Stomach smooth muscle (tissue), 2 donors: ENCODE measurements around the gene CNTN4.

ENCODE experiments used
- H3K27ac ChIP-seq: one replicate; pipeline ENCODE4 v1.7.0; 2013; ENCODE audit warnings: mild to moderate bottlenecking, low read length, inconsistent platforms
- H3K27me3 ChIP-seq, 2 donors: one replicate each; pipeline ENCODE4 v1.7.0; 2013; ENCODE audit warnings: low read length in 2 of 2; ENCODE audit not compliant: insufficient read depth in 2 of 2, control insufficient read depth in 1 of 2
- H3K36me3 ChIP-seq, 2 donors: one replicate each; pipeline ENCODE4 v1.7.0; 2013; ENCODE audit warnings: low read length in 2 of 2; ENCODE audit not compliant: control insufficient read depth in 2 of 2, insufficient read depth in 2 of 2
- H3K4me1 ChIP-seq: one replicate; pipeline ENCODE4 v1.7.0; 2013; ENCODE audit warnings: low read length; ENCODE audit not compliant: control insufficient read depth, insufficient read depth
- H3K4me3 ChIP-seq, 2 donors: one replicate each; pipeline ENCODE4 v1.7.0; 2013; ENCODE audit warnings: low read length in 2 of 2
- H3K9ac ChIP-seq, 2 donors: one replicate each; pipeline ENCODE4 v1.7.0; 2013; ENCODE audit warnings: low read length in 2 of 2, mild to moderate bottlenecking in 1 of 2
- H3K9me3 ChIP-seq, 2 donors: one replicate each; pipeline ENCODE4 v1.7.0; 2013; ENCODE audit warnings: low read length in 2 of 2; ENCODE audit not compliant: control insufficient read depth in 2 of 2
- donor health status: healthy.
- donor health status: Pancreatic carcinoma.

CNTN4 gene

GRCh38 chr3:2261747-2262146 lies 163.1 kb downstream of the CNTN4 start:
- no peak overlapping the region for H3K9ac ChIP-seq

GRCh38 chr3:2262204-2262603 lies 163.5 kb downstream of the CNTN4 start:
- no peak overlapping the region for H3K4me3 ChIP-seq
- no peaks in the 10 kb centered on the region for H3K36me3 ChIP-seq
- no peaks in the 10 kb centered on the region for H3K27me3 ChIP-seq
- H3K27ac ChIP-seq, result no peak overlapping the region
- H3K4me1 ChIP-seq, result no peaks in the 10 kb centered on the region
- no peak overlapping the region for H3K9ac ChIP-seq
- H3K9me3 ChIP-seq, result no peaks in the 10 kb centered on the region

More at GRCh38 chr3:2261747-2262146, 163.1 kb downstream of the CNTN4 start:
- no peaks in the 10 kb centered on the region for H3K4me1 ChIP-seq
- no peaks in the 10 kb centered on the region for H3K36me3 ChIP-seq
- no peaks in the 10 kb centered on the region for H3K27me3 ChIP-seq
- no peaks in the 10 kb centered on the region for H3K9me3 ChIP-seq
- H3K27ac ChIP-seq, result no peak overlapping the region
- H3K4me3 ChIP-seq, result no peak overlapping the region

GRCh38 chr3:2266606-2267005 lies 167.9 kb downstream of the CNTN4 start:
- no peaks in the 10 kb centered on the region for H3K36me3 ChIP-seq
- H3K9ac ChIP-seq, result no peak overlapping the region
- no peak overlapping the region for H3K27ac ChIP-seq

GRCh38 chr3:2268779-2269178 lies 170.1 kb downstream of the CNTN4 start:
- Histone ChIP-seq H3K27ac (no peak overlapping the region), H3K36me3 (no peaks in the 10 kb centered on the region), H3K27me3 (no peaks in the 10 kb centered on the region), H3K9ac (no peak overlapping the region), H3K4me3 (no peak overlapping the region), H3K4me1 (no peaks in the 10 kb centered on the region), H3K9me3 (no peaks in the 10 kb centered on the region)

More at GRCh38 chr3:2266606-2267005, 167.9 kb downstream of the CNTN4 start:
- no peaks in the 10 kb centered on the region for H3K9me3 ChIP-seq
- no peaks in the 10 kb centered on the region for H3K4me1 ChIP-seq
- H3K27me3 ChIP-seq, result no peaks in the 10 kb centered on the region
- H3K4me3 ChIP-seq, result no peak overlapping the region

GRCh38 chr3:2274526-2274925 lies 175.9 kb downstream of the CNTN4 start:
- Histone ChIP-seq H3K27ac (no peak overlapping the region), H3K36me3 (no peaks in the 10 kb centered on the region), H3K27me3 (no peaks in the 10 kb centered on the region), H3K9ac (no peak overlapping the region), H3K9me3 (no peaks in the 10 kb centered on the region), H3K4me1 (no peaks in the 10 kb centered on the region), H3K4me3 (no peak overlapping the region)

GRCh38 chr3:2283818-2284217 lies 185.2 kb downstream of the CNTN4 start:
- Histone ChIP-seq H3K4me1 (no peaks in the 10 kb centered on the region), H3K9ac (no peak overlapping the region), H3K4me3 (no peak overlapping the region), H3K36me3 (no peaks in the 10 kb centered on the region), H3K9me3 (no peaks in the 10 kb centered on the region), H3K27me3 (no peaks in the 10 kb centered on the region), H3K27ac (no peak overlapping the region)

- Histone ChIP-seq H3K27ac (no peak overlapping the region), H3K36me3 (no peaks in the 10 kb centered on the region), H3K9me3 (no peaks in the 10 kb centered on the region), H3K4me3 (no peak overlapping the region), H3K9ac (no peak overlapping the region), H3K4me1 (no peaks in the 10 kb centered on the region), H3K27me3 (no peaks in the 10 kb centered on the region)
Observed at GRCh38 chr3:2300938-2301337, 202.3 kb downstream of the CNTN4 start.

- Histone ChIP-seq H3K4me3 (no peak overlapping the region), H3K9me3 (no peaks in the 10 kb centered on the region), H3K27me3 (no peaks in the 10 kb centered on the region), H3K27ac (no peak overlapping the region), H3K9ac (no peak overlapping the region), H3K4me1 (no peaks in the 10 kb centered on the region), H3K36me3 (no peaks in the 10 kb centered on the region)
Observed at GRCh38 chr3:2301361-2301760, 202.7 kb downstream of the CNTN4 start.

GRCh38 chr3:2303566-2303965 lies 204.9 kb downstream of the CNTN4 start:
- H3K4me3 ChIP-seq, result no peak overlapping the region
- no peak overlapping the region for H3K27ac ChIP-seq
- no peaks in the 10 kb centered on the region for H3K9me3 ChIP-seq
- H3K27me3 ChIP-seq, result no peaks in the 10 kb centered on the region
- no peaks in the 10 kb centered on the region for H3K4me1 ChIP-seq
- H3K36me3 ChIP-seq, result no peaks in the 10 kb centered on the region
- no peak overlapping the region for H3K9ac ChIP-seq

GRCh38 chr3:2311022-2311421 lies 212.4 kb downstream of the CNTN4 start:
- Histone ChIP-seq H3K9ac (no peak overlapping the region), H3K36me3 (no peaks in the 10 kb centered on the region), H3K9me3 (no peaks in the 10 kb centered on the region), H3K27ac (no peak overlapping the region), H3K27me3 (no peaks in the 10 kb centered on the region), H3K4me3 (no peak overlapping the region), H3K4me1 (no peaks in the 10 kb centered on the region)

- H3K27me3 ChIP-seq, result no peaks in the 10 kb centered on the region
- no peak overlapping the region for H3K4me3 ChIP-seq
- no peak overlapping the region for H3K9ac ChIP-seq
- no peaks in the 10 kb centered on the region for H3K4me1 ChIP-seq
- H3K36me3 ChIP-seq, result no peaks in the 10 kb centered on the region
- no peaks in the 10 kb centered on the region for H3K9me3 ChIP-seq
- no peak overlapping the region for H3K27ac ChIP-seq
Observed at GRCh38 chr3:2317521-2317920, 218.9 kb downstream of the CNTN4 start.
